Nucleus accumbens (tissue), 56 donors: ENCODE measurements around the gene LSM14B.
A peak's percentile ranks its signal among the peaks of the same experiment; 100 is the strongest.
"Not testable (repeated sequence)": the region's sequence is repeated elsewhere in the genome, so short reads cannot be mapped to it uniquely, and the experiment has no call there.

Experiments used
- DNase-seq, 56 donors: peaks; one replicate each; lab custom pipeline; 2025; lab: John Stamatoyannopoulos, UW

Gene LSM14B

GRCh38 chr20:62111148-62111547, 11.1 kb upstream of the LSM14B start:
- no peak for DNase-seq

GRCh38 chr20:62112368-62112767, 9.9 kb upstream of the LSM14B start:
- DNase-seq, result no peak

- DNase-seq, result no peak
These were observed 7.4 kb upstream of the LSM14B start for GRCh38 chr20:62114894-62115293.

- not testable (repeated sequence) for DNase-seq
These were observed 6.4 kb upstream of the LSM14B start for GRCh38 chr20:62115800-62116407.

- no peak for DNase-seq
These were observed 5.5 kb upstream of the LSM14B start for GRCh38 chr20:62116558-62117361.

- no peak for DNase-seq
These were observed 5.0 kb upstream of the LSM14B start for GRCh38 chr20:62117362-62117646.

- DNase-seq, result no peak
These were observed 4.6 kb upstream of the LSM14B start for GRCh38 chr20:62117658-62118057.

GRCh38 chr20:62118113-62119043, 3.9 kb upstream of the LSM14B start:
- DNase-seq, result no peak

GRCh38 chr20:62119115-62119514, 3.2 kb upstream of the LSM14B start:
- no peak for DNase-seq

GRCh38 chr20:62119591-62120364, 2.5 kb upstream of the LSM14B start:
- DNase-seq, result no peak

- no peak for DNase-seq
These were observed 1.9 kb upstream of the LSM14B start for GRCh38 chr20:62120365-62120762.

- DNase-seq, result peak in 3 of 56 donors; percentile 51 to 59 (median 55)
These were observed 1.1 kb upstream of the LSM14B start for GRCh38 chr20:62120990-62121775.

GRCh38 chr20:62122654-62123449, 577 bp downstream of the LSM14B start:
- DNase-seq, result peak in 13 of 56 donors; percentile 13 to 61 (median 35)

GRCh38 chr20:62123450-62124118, 1.3 kb downstream of the LSM14B start:
- DNase-seq, result no peak

- no peak for DNase-seq
These were observed 3.9 kb downstream of the LSM14B start for GRCh38 chr20:62126141-62126540.

- DNase-seq, result no peak
These were observed 5.5 kb downstream of the LSM14B start for GRCh38 chr20:62127799-62128198.

GRCh38 chr20:62128502-62128901, 6.2 kb downstream of the LSM14B start:
- DNase-seq, result no peak
